GM10847 (cell line): ENCODE results near the gene DDR2.

ENCODE experiments used
- POLR2A ChIP-seq: IDR thresholded peaks from 2 replicates; pipeline ENCODE4 v1.6.1; 2011; ENCODE audit not compliant: insufficient read length; ENCODE audit errors: extremely low read depth

The DDR2 gene

GRCh38 chr1:162626761-162627160 is 5.5 kb upstream of the DDR2 start:
- TF ChIP-seq POLR2A = no peak

- TF ChIP-seq POLR2A = no peak
Measured at GRCh38 chr1:162627662-162628296, 4.5 kb upstream of the DDR2 start.

- TF ChIP-seq POLR2A = no peak
Measured at GRCh38 chr1:162629077-162629627, 3.1 kb upstream of the DDR2 start.

GRCh38 chr1:162629651-162630050 is 2.6 kb upstream of the DDR2 start:
- no peak for TF ChIP-seq POLR2A

GRCh38 chr1:162631546-162632191 is 595 bp upstream of the DDR2 start:
- TF ChIP-seq POLR2A = no peak

GRCh38 chr1:162632698-162633080 is 425 bp downstream of the DDR2 start:
- TF ChIP-seq POLR2A = no peak

GRCh38 chr1:162633081-162633762 is 958 bp downstream of the DDR2 start:
- no peak for TF ChIP-seq POLR2A

GRCh38 chr1:162635418-162635817 is 3.2 kb downstream of the DDR2 start:
- TF ChIP-seq POLR2A = no peak

GRCh38 chr1:162639718-162640117 is 7.5 kb downstream of the DDR2 start:
- TF ChIP-seq POLR2A = no peak

- TF ChIP-seq POLR2A = no peak
Measured at GRCh38 chr1:162641114-162641513, 8.8 kb downstream of the DDR2 start.

- no peak for TF ChIP-seq POLR2A
Measured at GRCh38 chr1:162644986-162645314, 12.7 kb downstream of the DDR2 start.

- no peak for TF ChIP-seq POLR2A
Measured at GRCh38 chr1:162645666-162646065, 13.4 kb downstream of the DDR2 start.

- TF ChIP-seq POLR2A = no peak
Measured at GRCh38 chr1:162649583-162649982, 17.3 kb downstream of the DDR2 start.

GRCh38 chr1:162654915-162655620 is 22.8 kb downstream of the DDR2 start:
- TF ChIP-seq POLR2A = no peak

GRCh38 chr1:162656266-162656665 is 24.0 kb downstream of the DDR2 start:
- no peak for TF ChIP-seq POLR2A

GRCh38 chr1:162660574-162660973 is 28.3 kb downstream of the DDR2 start:
- no peak for TF ChIP-seq POLR2A
